ENCODE data around the gene RAET1E. TPM values are rescaled to one million over a fixed set of nuclear protein-coding genes. Genes with fewer than 3 reads are reported as not detected.

Gene RAET1E
- total and polyA plus RNA-seq, 2 experiments from 2014 or later: 8.1 to 10.4 TPM

- Histone ChIP-seq H3K79me2 (ENCODE audit: insufficient read depth) (no peaks in the 10 kb centered on the region), H2AFZ (no peak overlapping the region), H4K20me1 (ENCODE audit: insufficient read depth) (no peaks in the 10 kb centered on the region), H3K36me3 (ENCODE audit: low read depth) (no peaks in the 10 kb centered on the region), H3F3A (ENCODE audit: insufficient read depth) (peaks cover 15% of the 10 kb centered on the region), H3K27me3 (replicated peaks; ENCODE audit: insufficient read depth) (no peaks in the 10 kb centered on the region), H3K27ac (no peak overlapping the region), H3K9me3 (ENCODE audit: low read depth) (no peaks in the 10 kb centered on the region), H3K9me2 (ENCODE audit: insufficient read depth) (no peaks in the 10 kb centered on the region), H3K4me2 (ENCODE audit: unreplicated experiment) (no peak overlapping the region), H3K4me1 (ENCODE audit: insufficient read depth) (peaks cover 13% of the 10 kb centered on the region), H3K4me3 (no peak overlapping the region), H3K9ac (no peak overlapping the region)
- WGBS, 2 experiments (ENCODE audit: low coverage in 1 of 2, low lambda C conversion rate in 2 of 2, missing lambda C conversion rate in 2 of 2): 83 to 91% methylated on average over 6 of the region's 6 CpGs
- in situ Hi-C loops (cut with MboI): no loop called here
- no peak for DNase-seq
- TF ChIP-seq EZH2 (IDR thresholded peaks at IDR 0.05; ENCODE audit: insufficient read depth, poor library complexity, severe bottlenecking) (no peak), EZH2phosphoT487 (IDR thresholded peaks at IDR 0.05; ENCODE audit: insufficient read depth, low read depth) (no peak)
Measured at GRCh38 chr6:149901444-149902140, 3.7 kb upstream of the RAET1E start.

GRCh38 chr6:149900620-149901443 is 2.9 kb upstream of the RAET1E start:
- H3K27me3 ChIP-seq (replicated peaks; ENCODE audit: insufficient read depth): no peaks in the 10 kb centered on the region
- 92% methylated on average over 11 of the region's 11 CpGs for WGBS, 2 experiments (ENCODE audit: low coverage in 1 of 2, low lambda C conversion rate in 2 of 2, missing lambda C conversion rate in 2 of 2)
- in situ Hi-C loops (cut with MboI): no loop called here

GRCh38 chr6:149899926-149900619 is 2.2 kb upstream of the RAET1E start:
- H3K4me2 ChIP-seq (ENCODE audit: unreplicated experiment): no peak overlapping the region
- 75% methylated on average over 7 of the region's 7 CpGs for WGBS, 2 experiments (ENCODE audit: low coverage in 1 of 2, low lambda C conversion rate in 2 of 2, missing lambda C conversion rate in 2 of 2)
- no peaks in the 10 kb centered on the region for H3K36me3 ChIP-seq (ENCODE audit: low read depth)
- no peaks in the 10 kb centered on the region for H3K9me2 ChIP-seq (ENCODE audit: insufficient read depth)
- no peak for DNase-seq
- no peak overlapping the region for H3K27ac ChIP-seq
- peaks cover 28% of the 10 kb centered on the region for H3K4me1 ChIP-seq (ENCODE audit: insufficient read depth)
- H3K9me3 ChIP-seq (ENCODE audit: low read depth): no peaks in the 10 kb centered on the region
- TF ChIP-seq EZH2phosphoT487 (IDR thresholded peaks at IDR 0.05; ENCODE audit: insufficient read depth, low read depth) (no peak), EZH2 (IDR thresholded peaks at IDR 0.05; ENCODE audit: insufficient read depth, poor library complexity, severe bottlenecking) (no peak)
- H3K79me2 ChIP-seq (ENCODE audit: insufficient read depth): no peaks in the 10 kb centered on the region
- H3K4me3 ChIP-seq: no peak overlapping the region
- peaks cover 27% of the 10 kb centered on the region for H3F3A ChIP-seq (ENCODE audit: insufficient read depth)
- in situ Hi-C loops (cut with MboI): no loop called here
- H3K27me3 ChIP-seq (replicated peaks; ENCODE audit: insufficient read depth): no peaks in the 10 kb centered on the region
- no peaks in the 10 kb centered on the region for H4K20me1 ChIP-seq (ENCODE audit: insufficient read depth)
- H3K9ac ChIP-seq: no peak overlapping the region
- H2AFZ ChIP-seq: no peak overlapping the region

More at GRCh38 chr6:149900620-149901443, 2.9 kb upstream of the RAET1E start:
- H4K20me1 ChIP-seq (ENCODE audit: insufficient read depth): no peaks in the 10 kb centered on the region
- H3K9me3 ChIP-seq (ENCODE audit: low read depth): no peaks in the 10 kb centered on the region
- H3K9me2 ChIP-seq (ENCODE audit: insufficient read depth): no peaks in the 10 kb centered on the region
- no peaks in the 10 kb centered on the region for H3K36me3 ChIP-seq (ENCODE audit: low read depth)
- H3K4me2 ChIP-seq (ENCODE audit: unreplicated experiment): no peak overlapping the region
- DNase-seq: no peak
- no peaks in the 10 kb centered on the region for H3K79me2 ChIP-seq (ENCODE audit: insufficient read depth)
- no peak overlapping the region for H2AFZ ChIP-seq
- peaks cover 21% of the 10 kb centered on the region for H3K4me1 ChIP-seq (ENCODE audit: insufficient read depth)
- H3K27ac ChIP-seq: no peak overlapping the region
- no peak overlapping the region for H3K9ac ChIP-seq
- H3K4me3 ChIP-seq: no peak overlapping the region
- peaks cover 22% of the 10 kb centered on the region for H3F3A ChIP-seq (ENCODE audit: insufficient read depth)
- no peak for TF ChIP-seq EZH2phosphoT487 (IDR thresholded peaks at IDR 0.05; ENCODE audit: insufficient read depth, low read depth)
- no peak for TF ChIP-seq EZH2 (IDR thresholded peaks at IDR 0.05; ENCODE audit: insufficient read depth, poor library complexity, severe bottlenecking)

- Histone ChIP-seq H3F3A (ENCODE audit: insufficient read depth) (peaks cover 27% of the 10 kb centered on the region), H4K20me1 (ENCODE audit: insufficient read depth) (no peaks in the 10 kb centered on the region), H3K79me2 (ENCODE audit: insufficient read depth) (no peaks in the 10 kb centered on the region), H3K9ac (no peak overlapping the region), H3K9me2 (ENCODE audit: insufficient read depth) (no peaks in the 10 kb centered on the region), H3K9me3 (ENCODE audit: low read depth) (no peaks in the 10 kb centered on the region), H3K4me2 (ENCODE audit: unreplicated experiment) (no peak overlapping the region), H3K36me3 (ENCODE audit: low read depth) (no peaks in the 10 kb centered on the region), H3K27me3 (replicated peaks; ENCODE audit: insufficient read depth) (no peaks in the 10 kb centered on the region), H3K4me3 (no peak overlapping the region), H3K4me1 (ENCODE audit: insufficient read depth) (peaks cover 34% of the 10 kb centered on the region), H3K27ac (no peak overlapping the region), H2AFZ (no peak overlapping the region)
- in situ Hi-C loops (cut with MboI): no loop called here
- no peak for DNase-seq
- no peak for TF ChIP-seq EZH2 (IDR thresholded peaks at IDR 0.05; ENCODE audit: insufficient read depth, poor library complexity, severe bottlenecking)
- no peak for TF ChIP-seq EZH2phosphoT487 (IDR thresholded peaks at IDR 0.05; ENCODE audit: insufficient read depth, low read depth)
- WGBS, 2 experiments (ENCODE audit: low coverage in 1 of 2, low lambda C conversion rate in 2 of 2, missing lambda C conversion rate in 2 of 2): 72 to 74% methylated on average over 6 of the region's 6 CpGs
Measured at GRCh38 chr6:149899486-149899885, 1.6 kb upstream of the RAET1E start.
